Keratinocyte (primary cell): Measurements from ENCODE around the gene ENO3. TPM values are rescaled to one million over a fixed set of nuclear protein-coding genes. Genes with fewer than 3 reads are reported as not detected.

Experiments used
- DNase-seq: peaks from one replicate; pipeline ENCODE4 v3.0.0-alpha.2; 2011; ENCODE audit warnings: low read depth, missing footprints, low spot score
- FAIRE-seq: peaks from 2 replicates; lab custom pipeline; 2011; peaks lifted over from hg19 to GRCh38; lab: Jason Lieb, UNC
- H2AFZ ChIP-seq: 2 replicates; pipeline ENCODE4 v1.6.0; 2012; ENCODE audit warnings: low read length, control low read depth, inconsistent platforms; ENCODE audit not compliant: control insufficient read depth
- H3K27ac ChIP-seq: 2 replicates; pipeline ENCODE4 v1.5.1; 2011; ENCODE audit warnings: low read length; ENCODE audit not compliant: control insufficient read depth, insufficient read depth
- H3K27me3 ChIP-seq: 3 replicates; pipeline ENCODE4 v1.6.0; 2011; ENCODE audit warnings: low read length; ENCODE audit not compliant: control insufficient read depth, insufficient read depth; ENCODE audit errors: extremely low read depth
- H3K36me3 ChIP-seq, 2 experiments: 2 replicates in 1 of 2; 3 replicates in 1 of 2; pipeline ENCODE4 v1.5.1; 2011; ENCODE audit warnings: low read length in 2 of 2, mild to moderate bottlenecking in 1 of 2; ENCODE audit not compliant: control insufficient read depth in 2 of 2, insufficient read depth in 2 of 2; ENCODE audit errors: extremely low read depth in 1 of 2
- H3K4me1 ChIP-seq: 3 replicates; pipeline ENCODE4 v1.5.1; 2011; ENCODE audit warnings: low read length; ENCODE audit not compliant: control insufficient read depth, insufficient read depth; ENCODE audit errors: extremely low read depth
- H3K4me2 ChIP-seq: 3 replicates; pipeline ENCODE4 v1.6.0; 2011; ENCODE audit warnings: low read depth, low read length; ENCODE audit not compliant: control insufficient read depth, insufficient read depth; ENCODE audit errors: extremely low read depth
- H3K4me3 ChIP-seq, 3 experiments: fragments of 200-600 bp in 1 of 3; sonication (generic) in 1 of 3; 2 replicates in 2 of 3; 3 replicates in 1 of 3; pipeline ENCODE4 v1.5.1; 2011 to 2016; ENCODE audit warnings: low read length in 3 of 3, mild to moderate bottlenecking in 3 of 3, control low read depth in 2 of 3, inconsistent platforms in 1 of 3, low read depth in 1 of 3, mixed read lengths in 1 of 3, mixed run types in 1 of 3, moderate library complexity in 1 of 3; ENCODE audit not compliant: control insufficient read depth in 2 of 3, insufficient read depth in 2 of 3; ENCODE audit errors: extremely low read depth in 1 of 3
- H3K79me2 ChIP-seq: 2 replicates; pipeline ENCODE4 v1.6.0; 2012; ENCODE audit warnings: low read length; ENCODE audit not compliant: control insufficient read depth, insufficient read depth
- H3K9ac ChIP-seq: 3 replicates; pipeline ENCODE4 v1.6.0; 2011; ENCODE audit warnings: low read length; ENCODE audit not compliant: control insufficient read depth, insufficient read depth; ENCODE audit errors: extremely low read depth
- H3K9me1 ChIP-seq: 3 replicates; pipeline ENCODE4 v1.6.0; 2011; ENCODE audit warnings: low read length; ENCODE audit not compliant: control insufficient read depth, insufficient read depth; ENCODE audit errors: extremely low read depth
- H3K9me3 ChIP-seq: 2 replicates; pipeline ENCODE4 v1.5.1; 2012; ENCODE audit warnings: low read depth, low read length; ENCODE audit not compliant: control insufficient read depth
- H4K20me1 ChIP-seq: 3 replicates; pipeline ENCODE4 v1.6.0; 2011; ENCODE audit warnings: low read length; ENCODE audit not compliant: control insufficient read depth, insufficient read depth; ENCODE audit errors: extremely low read depth
- EZH2 ChIP-seq: IDR thresholded peaks from one replicate; pipeline ENCODE4 v1.6.1; 2012; ENCODE audit warnings: inconsistent platforms, mild to moderate bottlenecking, low read length, moderate library complexity
- dilution Hi-C: fragments of 300-500 bp; cut with MboI; formaldehyde crosslinking; loops from one replicate; pipeline ENCODE4 v1.7.0; 2020; ENCODE audit warnings: low sequenced_read_pairs; ENCODE audit not compliant: extremely low pct_ligation_motif_present
- polyA plus RNA-seq, 5 experiments: library from polyadenylated mRNA; depleted of rRNA in 3 of 5; stranded (reverse) in 3 of 5; stranded (forward) in 1 of 5; unstranded in 1 of 5; fragments of >200 nt; gene quantifications; 1 replicate in 1 of 5; 2 replicates in 3 of 5; 3 replicates in 1 of 5; pipeline versions ENCODE4 v1.2.1 to v1.2.3, GENCODE V29; 2011 to 2012; ENCODE audit warnings: missing spikeins in 2 of 5, low read depth in 1 of 5, low replicate concordance in 1 of 5
- TF ChIP-seq, protein P1 (sequence below), 3 experiments: IDR thresholded peaks in 1 of 3; conservative IDR thresholded peaks in 1 of 3; optimal IDR thresholded peaks in 1 of 3; 2 replicates in 2 of 3; 3 replicates in 1 of 3; pipeline versions ENCODE3 to v1.5.1; 2011; ENCODE audit warnings: low read length in 3 of 3, mild to moderate bottlenecking in 3 of 3, moderate library complexity in 2 of 3, control low read depth in 1 of 3, inconsistent platforms in 1 of 3; ENCODE audit not compliant: insufficient read depth in 2 of 3; ENCODE audit errors: extremely low read depth in 1 of 3

Gene ENO3
- polyA plus RNA-seq, 1 donor (not counting 4 experiments of a cell fraction or from before 2014, with no cell fraction given), result 2.4 TPM

DNA sequence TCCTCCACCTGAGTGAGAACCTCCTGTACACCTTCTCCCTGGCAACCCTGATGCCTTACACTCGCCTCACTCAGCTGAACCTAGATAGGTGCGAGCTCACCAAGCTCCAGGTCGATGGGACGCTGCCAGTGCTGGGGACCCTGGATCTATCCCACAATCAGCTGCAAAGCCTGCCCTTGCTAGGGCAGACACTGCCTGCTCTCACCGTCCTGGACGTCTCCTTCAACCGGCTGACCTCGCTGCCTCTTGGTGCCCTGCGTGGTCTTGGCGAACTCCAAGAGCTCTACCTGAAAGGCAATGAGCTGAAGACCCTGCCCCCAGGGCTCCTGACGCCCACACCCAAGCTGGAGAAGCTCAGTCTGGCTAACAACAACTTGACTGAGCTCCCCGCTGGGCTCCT is 18.2 kb upstream of the ENO3 start:
- dilution Hi-C loops, result no loop called here

DNA sequence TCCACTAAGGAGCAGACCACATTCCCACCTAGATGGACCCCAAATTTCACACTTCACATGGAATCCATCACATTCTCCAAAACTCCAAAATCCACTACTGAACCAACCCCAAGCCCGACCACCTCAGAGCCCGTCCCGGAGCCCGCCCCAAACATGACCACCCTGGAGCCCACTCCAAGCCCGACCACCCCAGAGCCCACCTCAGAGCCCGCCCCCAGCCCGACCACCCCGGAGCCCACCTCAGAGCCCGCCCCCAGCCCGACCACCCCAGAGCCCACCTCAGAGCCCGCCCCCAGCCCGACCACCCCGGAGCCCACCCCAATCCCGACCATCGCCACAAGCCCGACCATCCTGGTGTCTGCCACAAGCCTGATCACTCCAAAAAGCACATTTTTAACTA is 17.3 kb upstream of the ENO3 start:
- Histone ChIP-seq H3K27ac (no peak overlapping the region), H3K9me3 (no peaks in the 10 kb centered on the region), H4K20me1 (no peaks in the 10 kb centered on the region), H3K4me2 (no peak overlapping the region), H3K9ac (no peak overlapping the region), H3K4me1 (peaks cover 8% of the 10 kb centered on the region), H3K9me1 (no peaks in the 10 kb centered on the region), H3K79me2 (peaks cover 10% of the 10 kb centered on the region), H2AFZ (no peak overlapping the region), H3K27me3 (no peaks in the 10 kb centered on the region), H3K36me3 (peaks cover 10 to 19% of the 10 kb centered on the region in 2 experiments), H3K4me3 (no peak overlapping the region)
- dilution Hi-C loops, result no loop called here
- no peak for DNase-seq
- no peak for FAIRE-seq
- no peak for TF ChIP-seq EZH2
- TF ChIP-seq, protein P1, sequence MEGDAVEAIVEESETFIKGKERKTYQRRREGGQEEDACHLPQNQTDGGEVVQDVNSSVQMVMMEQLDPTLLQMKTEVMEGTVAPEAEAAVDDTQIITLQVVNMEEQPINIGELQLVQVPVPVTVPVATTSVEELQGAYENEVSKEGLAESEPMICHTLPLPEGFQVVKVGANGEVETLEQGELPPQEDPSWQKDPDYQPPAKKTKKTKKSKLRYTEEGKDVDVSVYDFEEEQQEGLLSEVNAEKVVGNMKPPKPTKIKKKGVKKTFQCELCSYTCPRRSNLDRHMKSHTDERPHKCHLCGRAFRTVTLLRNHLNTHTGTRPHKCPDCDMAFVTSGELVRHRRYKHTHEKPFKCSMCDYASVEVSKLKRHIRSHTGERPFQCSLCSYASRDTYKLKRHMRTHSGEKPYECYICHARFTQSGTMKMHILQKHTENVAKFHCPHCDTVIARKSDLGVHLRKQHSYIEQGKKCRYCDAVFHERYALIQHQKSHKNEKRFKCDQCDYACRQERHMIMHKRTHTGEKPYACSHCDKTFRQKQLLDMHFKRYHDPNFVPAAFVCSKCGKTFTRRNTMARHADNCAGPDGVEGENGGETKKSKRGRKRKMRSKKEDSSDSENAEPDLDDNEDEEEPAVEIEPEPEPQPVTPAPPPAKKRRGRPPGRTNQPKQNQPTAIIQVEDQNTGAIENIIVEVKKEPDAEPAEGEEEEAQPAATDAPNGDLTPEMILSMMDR (optimal IDR thresholded peaks at IDR 0.05 in 1 of 3, IDR thresholded peaks at IDR 0.05 in 1 of 3, conservative IDR thresholded peaks at IDR 0.05 in 1 of 3; ENCODE audit: extremely low read depth in 1 of 3, insufficient read depth in 2 of 3, low read length in 3 of 3), result no peak

More for the DNA sequence above, 18.2 kb upstream of the ENO3 start:
- Histone ChIP-seq H3K4me2 (no peak overlapping the region), H3K27ac (no peak overlapping the region), H4K20me1 (no peaks in the 10 kb centered on the region), H3K9me1 (no peaks in the 10 kb centered on the region), H3K4me1 (peaks cover 7% of the 10 kb centered on the region), H3K36me3 (peaks cover 4 to 13% of the 10 kb centered on the region in 2 experiments), H2AFZ (no peak overlapping the region), H3K79me2 (peaks cover 1% of the 10 kb centered on the region), H3K4me3 (no peak overlapping the region), H3K9ac (no peak overlapping the region), H3K27me3 (no peaks in the 10 kb centered on the region), H3K9me3 (no peaks in the 10 kb centered on the region)
- TF ChIP-seq, protein P1 (optimal IDR thresholded peaks at IDR 0.05 in 1 of 3, IDR thresholded peaks at IDR 0.05 in 1 of 3, conservative IDR thresholded peaks at IDR 0.05 in 1 of 3; ENCODE audit: extremely low read depth in 1 of 3, insufficient read depth in 2 of 3, low read length in 3 of 3), result no peak
- no peak for TF ChIP-seq EZH2
- FAIRE-seq (no peak), DNase-seq (no peak)
